Measurements from ENCODE around the gene FGG. TPM values are rescaled to one million over a fixed set of nuclear protein-coding genes. Genes with fewer than 3 reads are reported as not detected.

The FGG gene
- total and polyA plus RNA-seq, 2 of the 13 experiments (the other 11 are each of a cell fraction or from before 2014, with no cell fraction given) = 1,037 to 2,423 TPM

DNA sequence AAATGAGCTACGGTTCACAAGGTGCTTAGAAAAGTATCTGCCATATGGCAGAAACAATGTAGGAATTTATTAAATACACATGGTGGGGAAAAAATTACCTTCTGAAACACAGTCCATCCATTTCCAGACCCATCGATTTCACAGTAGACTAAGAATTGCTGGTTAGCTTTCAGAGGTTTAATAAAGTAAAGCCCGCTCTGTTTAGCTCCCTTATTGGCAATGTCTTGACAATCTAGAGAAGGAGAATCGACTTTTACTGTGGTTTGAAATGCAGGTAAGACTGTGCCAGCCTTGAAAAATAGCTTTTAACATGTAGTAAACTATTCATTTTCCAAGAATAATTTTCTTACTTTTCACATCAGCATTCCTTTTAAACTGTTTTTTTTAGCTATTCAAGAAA is 2.9 kb downstream of the FGG start:
- in situ Hi-C loops (cut with HindIII; ENCODE audit: extremely low pct_ligation_motif_present, low pct_unique_long_range_greater_than_20kb) = no loop called here
- Histone ChIP-seq H3K27me3 (ENCODE audit: control insufficient read depth in 1 of 2, insufficient read depth in 2 of 2, low read length in 2 of 2) (no peaks in the 10 kb centered on the region), H3K9ac (ENCODE audit: insufficient read depth, low read depth, low read length) (peak overlapping the region; percentile 49; the same call in 1 of the 2 replicates), H3K79me2 (ENCODE audit: insufficient read depth, low read length) (peaks cover 47% of the 10 kb centered on the region), H3K4me1 (ENCODE audit: insufficient read depth, low read length) (peaks cover 70% of the 10 kb centered on the region), H3K9me3 (ENCODE audit: low read length) (no peaks in the 10 kb centered on the region), H3K27ac (ENCODE audit: extremely low read length, insufficient read depth, low read length) (peak overlapping the region; percentile 78), H3K4me2 (ENCODE audit: low read depth, low read length) (peak overlapping the region; percentile 73), H3K4me3 (replicated peaks in 1 of 3; ENCODE audit: insufficient read depth in 1 of 3, low read depth in 2 of 3, low read length in 3 of 3) (peak overlapping the region; percentile 18 to 74 (median 45); a peak in 5 of 6 replicates), H4K20me1 (ENCODE audit: insufficient read depth, low read length) (no peaks in the 10 kb centered on the region; the same call in 1 of the 2 replicates), H2AFZ (ENCODE audit: low read length) (no peak overlapping the region), H3K36me3 (replicated peaks in 1 of 2; ENCODE audit: control insufficient read depth in 1 of 2, insufficient read depth in 2 of 2, low read length in 2 of 2) (peaks cover 2 to 47% of the 10 kb centered on the region in 2 experiments; a peak in 4 of 5 replicates)
- CTCF ChIA-PET (ENCODE audit: low intra/inter-chr PET ratio, low total read pairs) = no interaction called here
- POLR2A ChIA-PET = interaction anchor here (4.7 to 15.2 kb wide), 3 partner anchors 9 to 21 kb away, joined by 24 to 468 read pairs (median 127); partner anchors contain the start of gene FGA
- DNase-seq (ENCODE audit: low spot score) (no peak), FAIRE-seq (no peak), ATAC-seq (no peak)
- BruUV-seq (replicated peaks) = no TSS peak
- 89% methylated on average over 4 of the region's 4 CpGs for WGBS (ENCODE audit: low lambda C conversion rate)
- intact Hi-C loops (cut with micrococcal nuclease; ENCODE audit: unreplicated experiment) = no loop called here
- TF ChIP-seq NR2F1 (CRISPR knock-in tag; IDR thresholded peaks at IDR 0.05) (no peak), AGO2 (optimal IDR thresholded peaks at IDR 0.05; ENCODE audit: low read depth, low read length) (peak; percentile 83), MLLT10 (CRISPR knock-in tag; IDR thresholded peaks at IDR 0.05) (no peak), ZNF331 (CRISPR knock-in tag; IDR thresholded peaks at IDR 0.05) (no peak), RBFOX2 (IDR thresholded peaks at IDR 0.05; ENCODE audit: low read depth, low read length) (peak; percentile 94), HNRNPL (IDR thresholded peaks at IDR 0.05; ENCODE audit: low read depth, low read length) (0 out of 2 replicates have a peak, but pooled peaks have one; percentile 28), DPF2 (CRISPR knock-in tag; IDR thresholded peaks at IDR 0.05; ENCODE audit: borderline replicate concordance, low read depth) (no peak)

Data from HepG2 (cell line).